Right forelimb (tissue), 1 donor: ENCODE data around the gene CACNB4.
"Not testable (repeated sequence)": the region's sequence is repeated elsewhere in the genome, so short reads cannot be mapped to it uniquely, and the experiment has no call there.

Experiments used
- DNase-seq: peaks from one replicate; pipeline ENCODE4 v3.0.0-alpha.2; 2018

Gene CACNB4

DNA sequence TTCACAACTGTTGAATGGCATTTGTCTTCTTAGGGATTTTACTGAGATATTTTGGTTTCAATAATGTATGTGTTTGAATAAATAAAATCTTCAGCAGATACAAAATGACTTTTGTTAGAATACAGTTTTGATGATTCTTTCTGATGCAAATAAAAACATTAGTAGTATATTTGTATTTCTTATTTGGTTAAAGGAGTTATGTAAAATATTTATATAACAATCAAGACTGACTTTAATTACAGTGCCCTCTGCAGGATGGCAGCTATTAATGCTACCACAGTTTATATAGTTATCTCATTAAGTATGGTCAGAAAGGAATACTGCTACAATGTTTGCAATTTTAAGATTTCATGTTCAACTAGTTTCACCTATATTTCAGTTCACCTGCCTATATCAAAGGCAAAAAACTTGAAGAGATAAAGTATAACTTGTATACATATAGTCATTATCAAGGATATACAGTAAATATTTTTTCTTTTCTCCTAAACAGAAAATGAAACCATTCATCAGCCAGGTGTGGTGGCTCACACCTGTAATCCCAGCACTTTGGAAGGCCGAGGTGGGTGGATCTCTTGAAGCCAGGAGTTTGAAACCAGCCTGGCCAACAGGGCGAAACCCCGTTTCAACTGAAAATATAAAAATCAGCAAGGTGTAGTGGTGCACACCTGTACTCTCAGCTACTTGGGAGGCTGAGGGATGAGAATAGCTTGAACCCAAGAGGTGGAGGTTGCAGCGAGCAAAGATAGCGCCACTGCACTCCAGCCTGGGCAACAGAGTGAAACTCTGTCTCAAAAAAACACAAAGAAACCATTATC, 290.4 kb downstream of the CACNB4 start:
- no peak for DNase-seq

DNA sequence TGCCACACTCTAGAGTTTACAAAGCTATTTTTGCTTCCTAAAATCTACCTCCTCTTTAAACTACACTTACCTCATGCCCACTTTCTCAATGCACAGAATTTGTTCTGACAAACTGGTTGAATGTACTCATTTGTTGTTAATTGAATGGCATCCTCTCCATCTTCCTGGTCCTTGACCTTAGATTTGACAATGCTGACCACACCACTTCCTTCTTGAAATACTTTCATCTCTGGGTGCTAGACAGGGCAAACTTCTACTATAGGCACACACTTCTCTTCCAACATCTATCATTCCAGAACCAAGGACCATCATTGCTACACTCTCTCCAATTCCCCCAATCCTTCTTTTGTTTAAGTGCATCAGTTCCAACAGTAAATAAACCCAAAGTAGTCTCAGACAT, 292.9 kb downstream of the CACNB4 start:
- DNase-seq: no peak

DNA sequence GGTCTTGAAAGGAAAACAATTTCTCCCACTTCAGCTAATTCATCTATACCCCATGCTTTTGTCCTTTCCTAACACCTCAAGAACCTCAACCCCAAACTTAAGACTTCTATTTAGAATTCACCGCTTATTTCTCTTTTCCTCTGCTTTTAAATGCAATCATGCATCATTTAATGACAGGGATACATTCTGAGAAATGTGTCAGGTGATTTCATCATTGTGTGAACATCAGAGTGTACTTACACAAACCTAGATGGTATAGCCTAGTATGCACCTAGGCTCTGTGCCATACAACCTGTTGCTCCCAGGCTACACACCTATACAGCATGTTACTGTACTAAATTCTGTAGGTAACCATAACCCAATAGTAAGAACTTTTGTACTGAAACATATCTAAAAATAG, 293.5 kb downstream of the CACNB4 start:
- DNase-seq: no peak

GRCh38 chr2:151803811-151804210, 295.0 kb downstream of the CACNB4 start:
- DNase-seq: no peak

DNA sequence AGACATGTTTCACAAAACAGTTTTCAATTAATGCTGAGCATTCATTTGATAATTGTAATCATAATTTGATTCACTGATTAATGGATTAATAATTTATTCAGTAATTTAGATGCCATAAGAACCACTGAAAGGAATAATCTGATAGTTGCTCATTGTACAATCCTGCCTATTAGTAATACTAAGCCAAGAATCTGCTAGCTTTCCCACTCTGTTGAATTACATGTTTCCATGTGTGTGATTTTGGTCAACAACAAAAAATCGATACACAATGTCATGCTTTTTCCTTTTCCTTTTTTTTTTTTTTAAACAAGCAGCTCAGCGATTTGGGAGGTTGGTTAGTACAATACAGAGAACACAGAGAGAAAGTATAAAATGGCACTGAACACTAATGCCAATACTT, 296.5 kb downstream of the CACNB4 start:
- DNase-seq: no peak

- DNase-seq: no peak
Observed at GRCh38 chr2:151799886-151800292, 299.0 kb downstream of the CACNB4 start.

DNA sequence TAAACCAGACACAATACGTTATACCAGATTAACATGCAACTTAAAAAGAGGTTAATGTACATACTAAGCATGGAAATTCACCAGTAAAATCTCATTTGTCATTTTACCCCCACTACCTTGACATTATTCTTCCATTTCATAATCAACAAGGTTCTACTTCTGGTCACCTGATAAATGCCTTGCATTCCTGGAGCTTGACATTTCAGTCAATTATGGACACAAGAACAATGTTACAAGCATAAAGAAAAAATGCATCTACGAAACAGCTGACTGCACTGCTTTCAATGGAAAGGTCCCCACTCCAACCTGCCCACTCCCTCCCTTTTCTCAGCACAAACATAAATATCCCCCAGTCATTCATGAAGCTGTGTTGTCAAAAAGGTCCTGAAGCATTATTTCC, 302.1 kb downstream of the CACNB4 start:
- DNase-seq: no peak

DNA sequence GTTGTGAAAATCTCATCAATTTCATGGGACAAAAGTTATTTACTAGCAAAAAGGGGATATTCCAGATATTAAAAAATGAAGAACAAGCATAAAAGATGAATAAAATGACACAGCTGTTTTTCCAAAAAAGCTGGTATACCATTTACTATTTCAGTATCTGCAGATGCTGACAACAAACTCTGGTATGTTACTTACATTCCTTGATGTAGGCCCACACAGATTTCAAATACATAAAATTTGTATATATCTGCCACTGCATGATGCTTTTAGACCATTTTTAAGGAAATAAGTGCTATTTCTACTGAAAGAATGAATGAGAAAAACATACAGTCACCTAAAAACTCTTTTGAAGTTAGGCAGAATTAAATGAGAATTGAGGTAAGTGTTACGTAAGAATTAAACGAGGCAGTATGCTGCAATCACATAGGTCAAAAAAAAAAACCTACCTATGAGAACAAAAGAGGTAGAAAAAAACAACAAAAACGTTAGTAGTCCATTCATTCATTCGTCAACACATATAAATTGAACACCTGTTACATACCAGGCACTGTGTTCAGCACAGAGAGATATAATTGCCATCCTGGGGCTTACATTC, 303.1 kb downstream of the CACNB4 start:
- no peak for DNase-seq

DNA sequence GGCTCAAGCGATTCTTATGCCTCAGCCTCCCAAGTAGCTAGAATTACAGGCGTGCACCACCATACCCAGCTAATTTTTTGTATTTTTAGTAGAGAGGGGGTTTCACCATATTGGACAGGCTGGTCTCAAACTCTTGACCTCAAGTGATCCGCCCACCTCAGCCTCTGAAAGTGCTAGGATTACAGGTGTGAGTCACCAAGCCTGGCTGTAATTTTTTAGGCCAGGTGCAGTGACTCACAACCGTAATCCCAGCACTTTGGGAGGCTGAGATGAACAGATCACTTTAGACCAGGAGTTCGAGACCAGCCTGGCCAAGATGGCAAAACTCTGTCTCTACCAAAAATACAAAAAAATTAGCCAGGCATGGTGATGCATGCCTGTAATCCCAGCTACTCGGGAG, 304.4 kb downstream of the CACNB4 start:
- DNase-seq: not testable (repeated sequence)

DNA sequence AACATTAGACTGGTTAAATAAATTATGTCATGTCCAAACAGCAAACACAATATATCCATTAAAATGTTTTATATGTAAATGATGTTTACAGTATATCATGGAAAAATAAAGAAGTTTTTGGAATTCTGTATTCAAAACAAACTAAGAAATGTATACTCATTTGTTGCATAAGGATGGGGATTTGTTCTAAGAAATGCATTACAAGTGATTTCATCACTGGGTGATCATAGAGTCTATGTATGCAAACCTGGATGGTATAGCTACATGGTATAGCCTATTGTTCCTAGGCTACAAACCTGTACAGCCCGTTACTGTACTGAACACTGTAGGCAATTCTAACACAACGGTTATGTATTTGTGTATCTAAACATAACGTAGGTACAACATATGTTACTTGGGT, 305.7 kb downstream of the CACNB4 start:
- DNase-seq: no peak

DNA sequence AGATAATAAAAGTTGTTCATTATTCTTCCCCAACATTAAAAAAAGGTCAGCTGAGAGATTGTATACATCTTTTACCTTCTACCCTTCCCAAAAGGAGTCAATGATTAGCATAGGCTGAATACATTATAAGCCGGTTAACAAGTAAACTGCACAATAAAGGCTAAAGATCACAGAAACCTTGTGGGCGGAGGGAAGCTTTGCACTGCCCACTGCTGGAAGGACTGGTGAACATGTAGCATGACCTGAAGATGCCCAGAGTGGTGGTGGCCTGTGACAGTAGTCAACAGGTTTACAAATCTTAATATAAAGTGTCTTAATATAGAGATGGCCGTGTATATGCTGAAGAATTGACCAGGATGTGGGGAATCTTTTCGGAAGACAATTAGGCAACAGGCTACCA, 306.3 kb downstream of the CACNB4 start:
- DNase-seq: no peak

DNA sequence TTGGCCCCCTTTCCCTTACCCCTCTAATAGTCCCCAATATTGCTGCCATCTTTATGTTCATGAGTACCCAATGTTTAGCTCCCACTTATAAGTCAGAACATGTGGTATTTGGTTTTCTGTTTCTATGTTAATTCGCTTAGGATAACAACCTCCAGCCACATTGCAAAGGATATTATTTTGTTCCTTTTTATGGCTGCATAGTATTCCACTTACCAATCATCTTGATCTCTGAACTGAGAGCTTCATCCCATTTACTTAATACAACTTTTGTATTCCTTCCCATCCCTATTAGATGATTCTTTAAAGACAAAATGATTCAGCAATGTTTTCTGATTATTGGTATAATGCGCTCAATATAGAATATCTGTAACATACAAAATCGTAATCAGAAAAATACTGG, 307.3 kb downstream of the CACNB4 start:
- no peak for DNase-seq

DNA sequence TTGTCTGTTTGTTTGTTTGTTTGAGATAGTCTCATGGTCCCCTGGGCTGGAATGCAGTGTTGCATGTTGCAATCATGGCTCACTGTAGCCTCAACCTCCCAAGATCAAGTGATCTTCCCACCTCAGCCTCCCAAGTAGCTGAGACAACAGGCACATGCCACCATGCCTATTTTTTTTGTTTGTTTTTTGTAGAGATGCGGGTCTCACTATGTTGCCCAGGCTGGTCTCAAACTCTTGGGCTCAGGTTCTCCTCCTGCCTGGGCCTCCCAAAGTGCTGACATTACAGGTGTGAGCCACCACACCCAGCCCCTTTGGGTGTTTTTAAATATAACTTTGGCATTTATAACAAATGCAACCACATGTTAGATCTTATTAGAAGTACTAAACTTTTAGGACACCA, 308.2 kb downstream of the CACNB4 start:
- DNase-seq: no peak

- DNase-seq: no peak
Observed at GRCh38 chr2:151789055-151789834, 309.6 kb downstream of the CACNB4 start.

- no peak for DNase-seq
Observed at GRCh38 chr2:151786483-151786882, 312.4 kb downstream of the CACNB4 start.

- no peak for DNase-seq
Observed at GRCh38 chr2:151786077-151786476, 312.8 kb downstream of the CACNB4 start.

DNA sequence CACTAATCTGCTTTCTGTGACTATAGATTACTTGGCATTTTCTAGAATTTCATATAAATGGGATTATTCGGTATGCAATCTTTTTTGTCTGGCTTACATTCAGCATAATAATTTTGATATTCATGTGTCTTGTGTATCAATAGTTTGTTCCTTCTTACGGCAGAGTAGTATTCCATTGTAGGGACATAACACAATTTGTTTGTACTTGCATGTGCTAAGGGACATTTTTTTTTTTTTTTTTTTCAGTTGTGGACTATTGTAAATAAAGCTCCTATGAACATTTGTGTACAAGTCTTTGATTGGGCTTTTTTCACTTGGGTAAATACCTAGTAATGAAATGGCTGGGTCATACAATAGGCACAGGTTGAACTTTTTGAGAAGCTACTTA, 315.7 kb downstream of the CACNB4 start:
- DNase-seq: no peak
